GM23338 (cell line): ENCODE data around the gene COBLL1.
"Not testable (repeated sequence)": the region's sequence is repeated elsewhere in the genome, so short reads cannot be mapped to it uniquely, and the experiment has no call there.

ENCODE experiments used
- CREB1 ChIP-seq: fragments of 250-450 bp; sonication (Bioruptor Pico); IDR thresholded peaks from 2 replicates; pipeline ENCODE4 v1.5.0; 2020; ENCODE audit warnings: low read depth, mild to moderate bottlenecking, moderate library complexity
- EZH2 ChIP-seq: fragments of 200-600 bp; sonication (generic); IDR thresholded peaks from one replicate; pipeline ENCODE4 v1.8.0; 2017; ENCODE audit warnings: antibody characterized with exemption, mild to moderate bottlenecking, low read depth; ENCODE audit not compliant: unreplicated experiment
- EZH2phosphoT487 ChIP-seq: fragments of 200-600 bp; sonication (generic); IDR thresholded peaks from one replicate; pipeline ENCODE4 v1.8.1; 2018; ENCODE audit warnings: antibody characterized with exemption; ENCODE audit not compliant: unreplicated experiment
- JUNB ChIP-seq: IDR thresholded peaks from one replicate; pipeline ENCODE4 v1.6.1; 2016; ENCODE audit warnings: antibody characterized with exemption; ENCODE audit not compliant: unreplicated experiment
- NANOG ChIP-seq: IDR thresholded peaks from 2 replicates; pipeline ENCODE4 v1.6.1; 2016; ENCODE audit warnings: antibody characterized with exemption, borderline replicate concordance
- POLR2AphosphoS5 ChIP-seq: IDR thresholded peaks from 2 replicates; pipeline ENCODE4 v1.6.1; 2016; ENCODE audit warnings: antibody characterized with exemption, low read depth
- STAT1 ChIP-seq: IDR thresholded peaks from one replicate; pipeline ENCODE4 v1.6.1; 2016; ENCODE audit warnings: antibody characterized with exemption; ENCODE audit not compliant: unreplicated experiment
- ZNF114 ChIP-seq: fragments of 250-450 bp; sonication (Bioruptor Pico); IDR thresholded peaks from 2 replicates; pipeline ENCODE4 v1.5.0; 2020; ENCODE audit warnings: mild to moderate bottlenecking, moderate library complexity
- ZNF331 ChIP-seq: fragments of 250-450 bp; sonication (Bioruptor Pico); IDR thresholded peaks from 2 replicates; pipeline ENCODE4 v1.5.0; 2020; ENCODE audit warnings: low read depth, mild to moderate bottlenecking, moderate library complexity
- TF ChIP-seq, protein P1 (sequence below), 2 experiments: fragments of 200-600 bp in 1 of 2; sonication (generic) in 1 of 2; conservative IDR thresholded peaks; 2 replicates each; pipeline versions ENCODE4 v1.5.1 to v1.6.1; 2016 to 2017; ENCODE audit warnings: antibody characterized with exemption in 2 of 2, low read depth in 2 of 2, mild to moderate bottlenecking in 2 of 2, moderate library complexity in 1 of 2
- TF ChIP-seq, protein P2 (sequence below): IDR thresholded peaks from one replicate; pipeline ENCODE4 v1.6.1; 2018; ENCODE audit warnings: antibody characterized with exemption; ENCODE audit not compliant: unreplicated experiment
- TF ChIP-seq, protein P3 (sequence below): IDR thresholded peaks from 2 replicates; pipeline ENCODE4 v1.6.1; 2016; ENCODE audit warnings: antibody characterized with exemption

DNA sequence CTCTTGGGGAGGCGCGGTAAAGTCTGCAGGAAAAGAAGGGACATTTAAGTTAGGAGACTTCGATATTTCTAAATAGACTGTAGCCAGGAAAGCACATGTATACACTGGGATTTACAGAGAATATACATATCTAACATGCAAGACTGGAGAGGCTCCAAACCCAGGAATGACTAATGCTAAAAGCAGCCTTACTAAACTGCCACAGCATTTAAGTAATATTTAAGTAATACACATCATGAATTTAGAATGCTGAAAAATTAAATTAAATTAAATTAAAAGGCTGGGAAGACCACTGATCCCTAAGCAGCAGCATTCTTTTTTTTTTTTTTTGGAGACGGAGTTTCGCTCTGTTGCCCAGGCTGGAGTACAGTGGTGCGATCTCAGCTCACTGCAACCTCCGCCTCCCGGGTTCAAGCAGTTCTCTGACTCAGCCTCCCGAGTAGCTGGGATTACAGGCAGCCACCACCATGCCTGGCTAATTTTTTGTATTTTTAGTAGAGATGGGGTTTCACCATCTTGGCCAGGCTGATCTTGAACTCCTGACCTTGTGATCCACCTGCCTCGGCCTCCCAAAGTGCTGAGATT, 131.3 kb downstream of the COBLL1 start:
- not testable (repeated sequence) for TF ChIP-seq ZNF331 (CRISPR knock-in tag); STAT1; EZH2; POLR2AphosphoS5; JUNB; EZH2phosphoT487; NANOG; CREB1; ZNF114 (CRISPR knock-in tag)
- TF ChIP-seq, protein P1, sequence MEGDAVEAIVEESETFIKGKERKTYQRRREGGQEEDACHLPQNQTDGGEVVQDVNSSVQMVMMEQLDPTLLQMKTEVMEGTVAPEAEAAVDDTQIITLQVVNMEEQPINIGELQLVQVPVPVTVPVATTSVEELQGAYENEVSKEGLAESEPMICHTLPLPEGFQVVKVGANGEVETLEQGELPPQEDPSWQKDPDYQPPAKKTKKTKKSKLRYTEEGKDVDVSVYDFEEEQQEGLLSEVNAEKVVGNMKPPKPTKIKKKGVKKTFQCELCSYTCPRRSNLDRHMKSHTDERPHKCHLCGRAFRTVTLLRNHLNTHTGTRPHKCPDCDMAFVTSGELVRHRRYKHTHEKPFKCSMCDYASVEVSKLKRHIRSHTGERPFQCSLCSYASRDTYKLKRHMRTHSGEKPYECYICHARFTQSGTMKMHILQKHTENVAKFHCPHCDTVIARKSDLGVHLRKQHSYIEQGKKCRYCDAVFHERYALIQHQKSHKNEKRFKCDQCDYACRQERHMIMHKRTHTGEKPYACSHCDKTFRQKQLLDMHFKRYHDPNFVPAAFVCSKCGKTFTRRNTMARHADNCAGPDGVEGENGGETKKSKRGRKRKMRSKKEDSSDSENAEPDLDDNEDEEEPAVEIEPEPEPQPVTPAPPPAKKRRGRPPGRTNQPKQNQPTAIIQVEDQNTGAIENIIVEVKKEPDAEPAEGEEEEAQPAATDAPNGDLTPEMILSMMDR (conservative IDR thresholded peaks at IDR 0.05; ENCODE audit: low read depth in 2 of 2) = not testable (repeated sequence)
- TF ChIP-seq, protein P2, sequence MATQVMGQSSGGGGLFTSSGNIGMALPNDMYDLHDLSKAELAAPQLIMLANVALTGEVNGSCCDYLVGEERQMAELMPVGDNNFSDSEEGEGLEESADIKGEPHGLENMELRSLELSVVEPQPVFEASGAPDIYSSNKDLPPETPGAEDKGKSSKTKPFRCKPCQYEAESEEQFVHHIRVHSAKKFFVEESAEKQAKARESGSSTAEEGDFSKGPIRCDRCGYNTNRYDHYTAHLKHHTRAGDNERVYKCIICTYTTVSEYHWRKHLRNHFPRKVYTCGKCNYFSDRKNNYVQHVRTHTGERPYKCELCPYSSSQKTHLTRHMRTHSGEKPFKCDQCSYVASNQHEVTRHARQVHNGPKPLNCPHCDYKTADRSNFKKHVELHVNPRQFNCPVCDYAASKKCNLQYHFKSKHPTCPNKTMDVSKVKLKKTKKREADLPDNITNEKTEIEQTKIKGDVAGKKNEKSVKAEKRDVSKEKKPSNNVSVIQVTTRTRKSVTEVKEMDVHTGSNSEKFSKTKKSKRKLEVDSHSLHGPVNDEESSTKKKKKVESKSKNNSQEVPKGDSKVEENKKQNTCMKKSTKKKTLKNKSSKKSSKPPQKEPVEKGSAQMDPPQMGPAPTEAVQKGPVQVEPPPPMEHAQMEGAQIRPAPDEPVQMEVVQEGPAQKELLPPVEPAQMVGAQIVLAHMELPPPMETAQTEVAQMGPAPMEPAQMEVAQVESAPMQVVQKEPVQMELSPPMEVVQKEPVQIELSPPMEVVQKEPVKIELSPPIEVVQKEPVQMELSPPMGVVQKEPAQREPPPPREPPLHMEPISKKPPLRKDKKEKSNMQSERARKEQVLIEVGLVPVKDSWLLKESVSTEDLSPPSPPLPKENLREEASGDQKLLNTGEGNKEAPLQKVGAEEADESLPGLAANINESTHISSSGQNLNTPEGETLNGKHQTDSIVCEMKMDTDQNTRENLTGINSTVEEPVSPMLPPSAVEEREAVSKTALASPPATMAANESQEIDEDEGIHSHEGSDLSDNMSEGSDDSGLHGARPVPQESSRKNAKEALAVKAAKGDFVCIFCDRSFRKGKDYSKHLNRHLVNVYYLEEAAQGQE = not testable (repeated sequence)
- TF ChIP-seq, protein P3, sequence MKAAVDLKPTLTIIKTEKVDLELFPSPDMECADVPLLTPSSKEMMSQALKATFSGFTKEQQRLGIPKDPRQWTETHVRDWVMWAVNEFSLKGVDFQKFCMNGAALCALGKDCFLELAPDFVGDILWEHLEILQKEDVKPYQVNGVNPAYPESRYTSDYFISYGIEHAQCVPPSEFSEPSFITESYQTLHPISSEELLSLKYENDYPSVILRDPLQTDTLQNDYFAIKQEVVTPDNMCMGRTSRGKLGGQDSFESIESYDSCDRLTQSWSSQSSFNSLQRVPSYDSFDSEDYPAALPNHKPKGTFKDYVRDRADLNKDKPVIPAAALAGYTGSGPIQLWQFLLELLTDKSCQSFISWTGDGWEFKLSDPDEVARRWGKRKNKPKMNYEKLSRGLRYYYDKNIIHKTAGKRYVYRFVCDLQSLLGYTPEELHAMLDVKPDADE = not testable (repeated sequence)
